Prostate gland (tissue), 2 donors: Measurements from ENCODE around the gene GSTO1.

ENCODE experiments used
- POLR2A ChIP-seq: fragments of 450-650 bp; IDR thresholded peaks from one replicate; pipeline ENCODE4 v1.6.1; 2016; ENCODE audit warnings: antibody characterized with exemption, mild to moderate bottlenecking
- TF ChIP-seq, protein P1 (sequence below), 4 experiments: fragments of 200-600 bp in 2 of 4; fragments of 450-650 bp in 2 of 4; sonication (generic) in 2 of 4; IDR thresholded peaks; 1 replicate in 3 of 4; 2 replicates in 1 of 4; pipeline ENCODE4 v1.5.1; 2016 to 2019; ENCODE audit warnings: antibody characterized with exemption in 4 of 4, mild to moderate bottlenecking in 2 of 4, moderate library complexity in 2 of 4

DNA sequence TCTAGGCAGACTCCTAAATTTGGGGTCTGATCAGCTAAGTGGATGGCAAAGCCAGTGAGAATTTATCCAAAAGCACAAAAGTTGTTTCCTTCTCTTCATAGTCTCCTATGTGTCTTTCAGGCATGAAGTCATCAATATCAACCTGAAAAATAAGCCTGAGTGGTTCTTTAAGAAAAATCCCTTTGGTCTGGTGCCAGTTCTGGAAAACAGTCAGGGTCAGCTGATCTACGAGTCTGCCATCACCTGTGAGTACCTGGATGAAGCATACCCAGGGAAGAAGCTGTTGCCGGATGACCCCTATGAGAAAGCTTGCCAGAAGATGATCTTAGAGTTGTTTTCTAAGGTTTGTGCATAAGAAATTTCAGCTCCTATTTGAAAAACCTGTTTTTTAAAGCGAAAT lies 4.8 kb downstream of the GSTO1 start:
- TF ChIP-seq, protein P1, sequence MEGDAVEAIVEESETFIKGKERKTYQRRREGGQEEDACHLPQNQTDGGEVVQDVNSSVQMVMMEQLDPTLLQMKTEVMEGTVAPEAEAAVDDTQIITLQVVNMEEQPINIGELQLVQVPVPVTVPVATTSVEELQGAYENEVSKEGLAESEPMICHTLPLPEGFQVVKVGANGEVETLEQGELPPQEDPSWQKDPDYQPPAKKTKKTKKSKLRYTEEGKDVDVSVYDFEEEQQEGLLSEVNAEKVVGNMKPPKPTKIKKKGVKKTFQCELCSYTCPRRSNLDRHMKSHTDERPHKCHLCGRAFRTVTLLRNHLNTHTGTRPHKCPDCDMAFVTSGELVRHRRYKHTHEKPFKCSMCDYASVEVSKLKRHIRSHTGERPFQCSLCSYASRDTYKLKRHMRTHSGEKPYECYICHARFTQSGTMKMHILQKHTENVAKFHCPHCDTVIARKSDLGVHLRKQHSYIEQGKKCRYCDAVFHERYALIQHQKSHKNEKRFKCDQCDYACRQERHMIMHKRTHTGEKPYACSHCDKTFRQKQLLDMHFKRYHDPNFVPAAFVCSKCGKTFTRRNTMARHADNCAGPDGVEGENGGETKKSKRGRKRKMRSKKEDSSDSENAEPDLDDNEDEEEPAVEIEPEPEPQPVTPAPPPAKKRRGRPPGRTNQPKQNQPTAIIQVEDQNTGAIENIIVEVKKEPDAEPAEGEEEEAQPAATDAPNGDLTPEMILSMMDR (IDR thresholded peaks at IDR 0.05), result no peak
- TF ChIP-seq POLR2A, result no peak
